HG03457 (cell line): ENCODE results near the gene IL1A.

Source experiments
- ATAC-seq: cut with Tn5 transposase; IDR thresholded peaks from one replicate; pipeline ENCODE4 v1.9.1; 2021; ENCODE audit warnings: moderate number of reproducible peaks; ENCODE audit not compliant: unreplicated experiment

The IL1A gene

GRCh38 chr2:112764071-112765044, 19.9 kb downstream of the IL1A start, which contains the start of gene CKAP2L:
Gene CKAP2L, minus strand, starts transcription at chr2:112764609. Its CDS starts 11 bp downstream, at chr2:112764598.
- ATAC-seq: peak; percentile 93

GRCh38 chr2:112762276-112762675, 22.0 kb downstream of the IL1A start:
- ATAC-seq: no peak

GRCh38 chr2:112760149-112760548, 24.1 kb downstream of the IL1A start:
- ATAC-seq: no peak

DNA sequence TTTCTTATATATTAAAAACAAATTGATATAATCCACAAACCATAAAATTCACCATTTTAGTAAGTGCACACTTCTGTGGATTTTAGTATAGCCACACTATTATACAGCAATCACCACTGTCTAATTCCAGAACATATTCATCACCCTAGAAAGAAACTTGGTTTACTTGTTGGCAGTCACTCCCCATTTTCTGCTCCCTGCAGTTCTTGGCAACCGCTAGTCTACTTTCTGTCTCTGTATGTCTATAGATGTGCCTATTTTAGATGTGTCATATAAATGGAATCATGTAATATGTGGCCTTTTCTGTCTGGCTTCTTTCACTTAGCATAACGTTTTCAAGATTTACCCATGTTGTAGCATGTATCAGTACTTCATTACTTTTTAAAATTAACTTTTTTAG, 25.6 kb downstream of the IL1A start:
- ATAC-seq: no peak

DNA sequence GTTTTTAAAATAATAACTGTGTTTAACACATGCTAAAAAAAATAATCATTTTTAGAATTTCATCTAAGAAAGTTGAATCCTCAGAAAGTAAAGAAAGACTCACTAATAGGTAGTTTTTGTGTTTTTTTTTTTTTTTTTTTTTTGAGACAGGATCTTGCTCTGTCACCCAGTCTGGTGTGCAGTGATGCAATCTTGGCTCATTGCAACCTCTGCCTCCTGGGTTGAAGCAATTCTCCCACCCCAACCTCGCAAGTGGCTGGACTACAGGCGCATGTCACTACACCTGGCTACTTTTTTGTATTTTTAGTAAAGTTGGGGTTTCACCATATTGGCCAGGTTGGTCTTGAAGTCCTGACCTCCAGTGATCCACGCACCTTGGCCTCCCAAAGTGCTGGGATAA, 27.0 kb downstream of the IL1A start:
- no peak for ATAC-seq

- ATAC-seq: no peak
Observed at GRCh38 chr2:112756207-112756606, 28.1 kb downstream of the IL1A start.

- no peak for ATAC-seq
Observed at GRCh38 chr2:112755444-112755843, 28.8 kb downstream of the IL1A start.

GRCh38 chr2:112754564-112754963, 29.7 kb downstream of the IL1A start:
- no peak for ATAC-seq

DNA sequence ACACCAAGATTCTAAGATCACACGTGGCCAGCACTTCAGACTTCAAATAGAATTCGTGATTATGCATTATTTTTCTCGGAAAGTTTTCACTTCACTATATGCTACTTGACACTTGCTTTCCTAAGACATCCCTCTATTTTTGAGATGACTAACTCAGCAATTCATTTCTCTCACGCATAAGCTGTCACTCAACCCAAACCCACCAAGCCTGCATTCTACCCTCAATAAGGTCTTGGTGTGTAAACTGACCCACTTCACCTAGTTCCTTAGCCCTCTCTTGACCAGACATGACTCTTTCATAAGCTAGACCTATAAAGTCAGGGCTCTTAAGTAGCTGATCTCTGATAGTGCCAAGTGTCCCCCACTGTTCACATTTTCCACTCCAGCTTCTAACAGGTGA, 31.6 kb downstream of the IL1A start:
- no peak for ATAC-seq

GRCh38 chr2:112751451-112752197, 32.7 kb downstream of the IL1A start:
- no peak for ATAC-seq

- no peak for ATAC-seq
Observed at GRCh38 chr2:112750560-112750843, 33.8 kb downstream of the IL1A start.

GRCh38 chr2:112749755-112750559, 34.3 kb downstream of the IL1A start:
- no peak for ATAC-seq

GRCh38 chr2:112740527-112740926, 43.8 kb downstream of the IL1A start:
- no peak for ATAC-seq

DNA sequence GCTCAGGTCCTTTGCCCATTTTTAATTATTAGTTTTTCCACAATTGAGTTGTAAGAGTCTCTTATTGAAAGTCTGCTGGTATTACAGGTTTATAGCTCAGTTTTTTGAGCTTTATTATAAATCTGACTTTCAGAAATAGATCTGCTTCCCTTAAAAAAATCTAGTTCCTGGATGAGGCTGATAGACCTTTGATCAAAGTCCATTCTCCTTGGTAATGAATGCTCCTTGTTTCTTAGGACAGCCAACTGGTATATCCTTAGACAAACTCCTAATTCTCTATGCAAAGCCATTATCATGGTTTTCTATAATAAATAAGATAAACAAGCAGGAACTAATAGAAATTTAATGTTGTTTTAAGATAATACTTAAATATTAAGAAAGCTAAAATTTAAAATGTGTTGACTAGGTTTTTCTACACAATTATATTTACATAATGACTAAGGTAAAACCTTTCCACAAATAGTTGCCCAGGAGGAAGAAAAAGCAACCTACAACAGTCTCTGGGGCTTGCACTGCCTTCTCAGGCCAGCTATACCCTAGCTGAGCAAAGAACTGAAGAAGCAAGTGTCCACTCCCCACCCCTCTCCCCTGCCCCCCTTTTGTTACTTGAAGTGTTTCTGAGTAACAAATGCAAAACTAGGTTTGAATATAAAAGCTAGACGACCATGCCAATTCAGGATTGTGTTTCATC, 46.6 kb downstream of the IL1A start:
- ATAC-seq: no peak

GRCh38 chr2:112733871-112734270, 50.4 kb downstream of the IL1A start:
- no peak for ATAC-seq

DNA sequence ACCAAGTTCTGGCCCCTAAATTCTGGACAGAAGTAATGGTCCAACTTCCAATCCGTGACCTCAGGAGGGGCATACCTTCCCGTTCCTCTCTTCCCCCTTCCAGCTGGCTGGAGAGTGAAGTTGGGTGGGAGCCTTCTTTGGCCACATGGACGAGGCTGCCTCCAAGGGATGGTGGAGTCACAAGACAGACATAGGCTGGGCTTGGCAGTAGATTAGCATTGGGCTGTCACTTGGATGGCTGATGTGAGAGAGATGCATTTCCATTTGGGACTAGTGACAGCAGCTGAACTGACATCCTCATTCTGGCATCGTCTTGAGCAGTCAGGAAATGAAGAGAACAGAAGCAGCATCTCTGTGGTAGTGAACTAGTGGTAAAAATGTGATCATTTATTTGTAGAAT, 50.8 kb downstream of the IL1A start:
- ATAC-seq: no peak

DNA sequence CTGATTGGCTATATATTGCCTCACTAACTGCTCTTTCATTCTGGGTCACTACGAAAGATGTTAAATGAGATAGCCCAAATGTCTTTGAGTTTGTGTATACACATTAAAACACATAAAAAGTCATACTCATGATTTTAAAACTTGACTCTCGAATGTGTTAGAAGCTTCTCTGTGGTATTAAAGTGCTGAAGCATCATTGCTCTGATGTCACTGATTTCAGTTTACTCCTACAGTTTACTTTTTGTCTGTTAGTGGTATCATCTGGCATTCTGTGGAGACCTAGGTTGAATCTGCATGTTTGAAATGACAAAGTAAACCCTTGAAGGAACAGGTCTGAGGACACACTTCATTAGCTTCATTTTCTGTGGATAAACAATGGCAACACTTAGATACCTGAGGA, 52.8 kb downstream of the IL1A start:
- no peak for ATAC-seq

DNA sequence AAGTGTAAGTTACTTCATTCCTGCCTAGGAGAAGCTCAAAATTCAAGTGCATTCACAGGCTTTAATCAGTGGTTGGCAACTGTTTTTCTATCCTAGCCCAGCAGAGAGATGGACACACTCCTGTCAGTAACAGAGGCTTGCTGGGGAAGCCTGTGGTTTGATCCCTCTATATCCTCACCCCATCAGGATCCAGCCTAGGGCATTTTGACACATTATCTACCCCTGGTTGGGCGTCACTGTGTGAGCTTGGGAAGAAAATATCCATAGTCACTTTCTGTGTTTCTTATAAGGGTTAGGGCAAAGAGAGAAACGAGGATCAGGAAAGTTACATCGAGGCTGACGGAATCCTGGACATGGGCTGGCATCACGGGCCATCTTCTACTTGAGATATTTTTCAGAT, 53.5 kb downstream of the IL1A start:
- no peak for ATAC-seq

DNA sequence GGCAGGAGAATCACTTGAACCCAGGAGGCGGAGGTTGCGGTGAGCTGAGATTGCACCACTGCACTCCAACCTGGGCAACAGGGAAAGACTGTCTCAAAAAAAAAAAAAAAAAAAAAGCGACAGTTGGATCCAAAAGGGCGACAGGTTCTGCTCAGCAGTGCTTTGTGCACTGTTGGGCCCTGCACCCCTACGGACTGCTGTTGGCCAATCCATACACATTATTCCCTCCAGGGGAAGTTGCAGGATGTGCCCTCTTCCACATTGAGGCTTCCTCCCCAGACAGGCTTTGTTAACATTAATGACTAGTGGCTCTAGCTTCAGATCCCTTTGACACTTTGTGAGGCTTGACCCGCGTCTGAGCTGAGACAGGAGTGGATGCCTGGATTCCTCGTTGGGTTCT, 54.1 kb downstream of the IL1A start:
- ATAC-seq: no peak

DNA sequence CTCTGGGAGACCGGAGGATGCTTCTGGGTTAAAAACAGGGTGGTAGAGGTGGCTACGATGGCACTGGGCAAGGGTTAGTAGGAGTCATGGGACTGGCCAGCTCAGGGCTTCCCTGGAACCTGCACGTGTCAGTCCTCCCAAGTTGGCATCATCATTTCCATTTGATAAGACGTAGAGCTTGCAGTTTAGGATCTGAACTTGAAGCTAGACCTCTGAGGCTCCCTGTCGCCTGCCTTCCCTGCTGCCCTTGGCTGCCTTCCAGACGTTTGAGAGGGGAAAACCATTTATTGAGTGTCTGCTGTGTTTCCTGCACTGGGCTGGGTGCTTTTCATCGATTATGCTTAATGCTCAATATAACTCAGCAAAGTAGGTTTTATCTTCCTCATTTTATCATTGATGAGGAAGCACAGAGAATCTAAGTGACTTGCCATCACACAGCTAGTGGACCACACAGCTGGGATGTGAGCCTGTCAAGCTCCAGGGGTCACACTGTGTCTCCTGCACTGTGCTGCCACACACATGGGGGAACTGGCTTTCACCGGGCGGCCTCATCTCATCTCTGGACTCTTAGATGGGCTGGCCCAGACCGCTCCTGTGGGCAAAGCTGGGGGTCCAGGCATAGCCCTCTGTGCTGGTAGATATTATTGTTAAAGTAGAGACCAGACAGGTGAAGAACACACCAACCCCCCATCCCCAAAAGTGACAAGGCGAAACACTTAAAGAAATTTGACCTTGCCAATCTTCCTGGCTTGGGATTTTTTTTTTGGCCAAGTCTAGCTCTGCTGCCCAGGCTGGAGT, 55.7 kb downstream of the IL1A start:
- no peak for ATAC-seq
